Kidney (tissue), 14 donors: ENCODE results near the gene GRIA1. TPM values are rescaled to one million over a fixed set of nuclear protein-coding genes. Genes with fewer than 3 reads are reported as not detected.

Experiments
- DNase-seq, 5 donors: peaks; one replicate each; pipeline ENCODE4 v3.0.0-alpha.2; 2013 to 2020
- FAIRE-seq: peaks from 2 replicates; lab custom pipeline; 2012; peaks lifted over from hg19 to GRCh38; lab: Jason Lieb, UNC
- H3K27ac ChIP-seq, 2 donors: one replicate each; pipeline ENCODE4 v1.7.0; 2013; ENCODE audit warnings: low read depth in 2 of 2, low read length in 2 of 2, inconsistent platforms in 1 of 2
- H3K27me3 ChIP-seq: one replicate; pipeline ENCODE4 v1.7.1; 2013; ENCODE audit warnings: low read length, inconsistent platforms; ENCODE audit not compliant: control insufficient read depth, insufficient read depth
- H3K36me3 ChIP-seq, 3 donors: one replicate each; pipeline versions ENCODE4 v1.7.0 to v1.7.1; 2013; ENCODE audit warnings: low read length in 3 of 3, control low read depth in 1 of 3, inconsistent platforms in 1 of 3; ENCODE audit not compliant: insufficient read depth in 3 of 3, control insufficient read depth in 2 of 3
- H3K4me1 ChIP-seq, 3 donors: one replicate each; pipeline versions ENCODE4 v1.7.0 to v1.7.1; 2013; ENCODE audit warnings: low read length in 3 of 3, inconsistent platforms in 1 of 3, low read depth in 1 of 3; ENCODE audit not compliant: control insufficient read depth in 2 of 3, insufficient read depth in 2 of 3
- H3K4me3 ChIP-seq, 3 donors: one replicate each; pipeline versions ENCODE4 v1.7.0 to v1.8.1; 2013; ENCODE audit warnings: low read length in 3 of 3, control low read depth in 1 of 3, inconsistent platforms in 1 of 3
- H3K9ac ChIP-seq, 3 donors: one replicate each; pipeline versions ENCODE4 v1.7.0 to v1.7.1; 2013; ENCODE audit warnings: low read length in 3 of 3, control low read depth in 1 of 3, inconsistent platforms in 1 of 3
- H3K9me3 ChIP-seq, 3 donors: one replicate each; pipeline versions ENCODE4 v1.7.0 to v1.7.1; 2013; ENCODE audit warnings: low read length in 3 of 3, control low read depth in 1 of 3, inconsistent platforms in 1 of 3; ENCODE audit not compliant: control insufficient read depth in 2 of 3, insufficient read depth in 1 of 3
- CTCF ChIP-seq: IDR thresholded peaks from 3 replicates; pipeline ENCODE4 v1.5.1; 2012; ENCODE audit warnings: mild to moderate bottlenecking, moderate library complexity, borderline replicate concordance; ENCODE audit not compliant: insufficient read depth; ENCODE audit errors: extremely low read depth
- intact Hi-C: fragments of 100-400 bp; cut with DNase I; formaldehyde crosslinking; loops from one replicate; pipeline ENCODE4 v1.11.1; 2022
- polyA plus RNA-seq: library from polyadenylated mRNA; stranded (reverse); fragments of 350-450 nt; fragmentation: Illumina TruSeq; extraction: RNeasy Lipid Tissue Mini Kit (QIAGEN cat#74804); gene quantifications from one replicate; pipeline ENCODE4 v1.2.3, GENCODE V29; 2014; ENCODE audit warnings: low read depth, low replicate concordance; ENCODE audit not compliant: insufficient read depth
- total RNA-seq: library from RNA; stranded (reverse); fragmentation: NEBNext Ultra II Directional; extraction: Animal tissue kit (Norgen Biotek cat#: 25700); gene quantifications from one replicate; pipeline ENCODE4 v1.2.1, GENCODE V29; 2021
- donor health status: control.
- donor health status: control.
- donor health status: control.
- donor health status: control.
- donor health status: control.
- donor health status: DM: yes; HTN: yes; CAD: no.
- donor health status: Normal renal cell carcinoma (clear cell type).

Gene GRIA1
- total and polyA plus RNA-seq, 2 donors from 2014 or later: 0.50 TPM; not detected in 1

- no peaks in the 10 kb centered on the region for H3K9me3 ChIP-seq
- H3K9ac ChIP-seq: no peak overlapping the region
- H3K36me3 ChIP-seq: no peaks in the 10 kb centered on the region
- no peak for DNase-seq
- intact Hi-C loops: no loop called here
- H3K4me1 ChIP-seq: no peaks in the 10 kb centered on the region
- no peak overlapping the region for H3K27ac ChIP-seq
- no peak overlapping the region for H3K4me3 ChIP-seq
- FAIRE-seq: no peak
- TF ChIP-seq CTCF: no peak
- H3K27me3 ChIP-seq: no peaks in the 10 kb centered on the region
Measured at GRCh38 chr5:153618867-153619266, 128.4 kb downstream of the GRIA1 start.

DNA sequence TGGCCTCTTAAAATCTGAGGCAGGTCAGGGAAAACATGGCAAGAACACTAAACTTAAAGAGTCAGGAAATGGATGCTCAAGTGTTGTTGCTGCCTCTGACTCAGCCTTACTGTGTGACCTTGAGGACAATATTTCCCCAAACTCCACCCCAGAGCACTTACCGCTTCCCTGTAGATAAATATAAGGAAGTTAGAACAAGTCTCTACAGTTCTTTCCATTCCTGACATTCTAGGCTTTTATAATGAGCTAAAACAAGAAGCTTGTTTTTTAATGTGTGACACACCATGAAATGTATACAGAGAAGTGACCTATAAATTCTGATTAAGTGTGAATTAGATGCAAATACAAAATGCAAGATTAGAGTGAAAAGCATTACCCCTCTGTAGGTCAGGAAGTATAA, 129.3 kb downstream of the GRIA1 start:
- no peaks in the 10 kb centered on the region for H3K9me3 ChIP-seq
- no peak overlapping the region for H3K4me3 ChIP-seq
- FAIRE-seq: no peak
- H3K4me1 ChIP-seq: no peaks in the 10 kb centered on the region
- no peak overlapping the region for H3K27ac ChIP-seq
- H3K27me3 ChIP-seq: no peaks in the 10 kb centered on the region
- TF ChIP-seq CTCF: no peak
- no peaks in the 10 kb centered on the region for H3K36me3 ChIP-seq
- intact Hi-C loops: no loop called here
- DNase-seq: no peak
- no peak overlapping the region for H3K9ac ChIP-seq

DNA sequence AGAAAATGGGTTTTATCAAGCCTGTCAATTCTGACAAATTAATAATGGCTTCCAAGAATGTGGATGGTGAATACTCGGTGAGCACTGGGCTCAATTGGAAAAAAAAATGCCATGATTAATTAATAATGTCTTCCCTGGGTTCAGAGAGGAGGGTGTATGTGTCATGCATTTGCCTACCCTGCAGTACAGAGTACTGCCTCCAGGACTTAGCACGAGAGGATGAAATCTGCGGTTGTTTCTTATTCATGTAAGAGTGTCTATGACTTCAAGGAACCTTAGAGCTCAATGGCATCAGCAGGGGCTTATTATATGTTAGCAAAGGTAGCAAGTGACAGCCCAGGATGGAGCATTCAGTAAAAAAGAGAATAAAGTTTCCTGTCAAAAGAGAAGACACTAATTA, 132.7 kb downstream of the GRIA1 start:
- no peak for TF ChIP-seq CTCF
- Histone ChIP-seq H3K4me1 (no peaks in the 10 kb centered on the region), H3K27ac (no peak overlapping the region), H3K27me3 (no peaks in the 10 kb centered on the region), H3K36me3 (no peaks in the 10 kb centered on the region), H3K9ac (no peak overlapping the region), H3K9me3 (no peaks in the 10 kb centered on the region), H3K4me3 (no peak overlapping the region)
- DNase-seq (no peak), FAIRE-seq (no peak)
- intact Hi-C loops: no loop called here
